GDM1 (cell line): ENCODE results near the gene MAGEB6.
"Not testable (repeated sequence)": the region's sequence is repeated elsewhere in the genome, so short reads cannot be mapped to it uniquely, and the experiment has no call there.

Experiments used
- DNase-seq: peaks from one replicate; lab custom pipeline; 2025; lab: John Stamatoyannopoulos, UW

The MAGEB6 gene

GRCh38 chrX:26192204-26192603 lies at the start of gene MAGEB6:
TSS of gene MAGEB6 (plus strand) at chrX:26192440. CDS start at chrX:26193847, 1,407 bp downstream.
- DNase-seq, result no peak

GRCh38 chrX:26146024-26146423 lies 46.2 kb upstream of the MAGEB6 start:
- no peak for DNase-seq

- DNase-seq, result no peak
These were observed 31.9 kb upstream of the MAGEB6 start, which contains the start of gene MAGEB6B for GRCh38 chrX:26160301-26160700. TSS of gene MAGEB6B (plus strand) at chrX:26160601. CDS start at chrX:26160601, 0 bp downstream.

- no peak for DNase-seq
These were observed 11.3 kb downstream of the MAGEB6 start for GRCh38 chrX:26203561-26203960.

GRCh38 chrX:26204717-26205116 lies 12.5 kb downstream of the MAGEB6 start:
- DNase-seq, result not testable (repeated sequence)

GRCh38 chrX:26208012-26208411 lies 15.8 kb downstream of the MAGEB6 start:
- no peak for DNase-seq

GRCh38 chrX:26215869-26216268 lies 23.6 kb downstream of the MAGEB6 start, which contains the start of gene MAGEB5:
TSS of gene MAGEB5 (plus strand) at chrX:26216169. CDS start at chrX:26217302, 1,133 bp downstream.
- DNase-seq, result no peak

GRCh38 chrX:26219351-26219750 lies 27.1 kb downstream of the MAGEB6 start:
- no peak for DNase-seq

GRCh38 chrX:26234177-26234576 lies 41.9 kb downstream of the MAGEB6 start:
- no peak for DNase-seq
